OCI-LY1 (cell line): ENCODE measurements around the gene AQP1.

ENCODE experiments used
- H2AFZ ChIP-seq: fragments of 200-600 bp; sonication (generic), shearing (Covaris generic); 2 replicates; pipeline ENCODE4 v1.6.0; 2014; ENCODE audit warnings: antibody characterized with exemption, mild to moderate bottlenecking, low read length
- H3F3A ChIP-seq: fragments of 200-600 bp; sonication (generic), shearing (Covaris generic); 2 replicates; pipeline ENCODE4 v1.6.0; 2014; ENCODE audit warnings: mild to moderate bottlenecking, antibody characterized with exemption, low read length, moderate library complexity; ENCODE audit not compliant: insufficient read depth
- H3K27ac ChIP-seq: fragments of 200-600 bp; sonication (generic); 2 replicates; pipeline ENCODE4 v1.5.1; 2014; ENCODE audit warnings: low read length, mixed run types, mild to moderate bottlenecking, low read depth; ENCODE audit not compliant: poor library complexity, severe bottlenecking
- H3K27me3 ChIP-seq: fragments of 200-600 bp; sonication (generic); 2 replicates; pipeline ENCODE4 v1.6.0; 2014; ENCODE audit warnings: antibody characterized with exemption, mild to moderate bottlenecking, low read length, moderate library complexity; ENCODE audit not compliant: insufficient read depth
- H3K36me3 ChIP-seq: fragments of 200-600 bp; sonication (generic); 2 replicates; pipeline ENCODE4 v1.6.1; 2014; ENCODE audit warnings: mild to moderate bottlenecking, antibody characterized with exemption, low read length, moderate library complexity, mixed read lengths; ENCODE audit not compliant: insufficient read depth
- H3K4me1 ChIP-seq: fragments of 200-600 bp; sonication (generic); 2 replicates; pipeline ENCODE4 v1.5.1; 2014; ENCODE audit warnings: mild to moderate bottlenecking, low read length, moderate library complexity; ENCODE audit not compliant: insufficient read depth, severe bottlenecking
- H3K4me2 ChIP-seq: fragments of 200-600 bp; sonication (generic), shearing (Covaris generic); 2 replicates; pipeline ENCODE4 v1.6.1; 2014; ENCODE audit warnings: low read length
- H3K4me3 ChIP-seq: fragments of 200-600 bp; sonication (generic); 2 replicates; pipeline ENCODE4 v1.5.1; 2014; ENCODE audit warnings: low read length, low read depth, mild to moderate bottlenecking, mixed read lengths; ENCODE audit not compliant: poor library complexity, severe bottlenecking
- H3K79me2 ChIP-seq: fragments of 200-600 bp; shearing (Covaris generic); 2 replicates; pipeline ENCODE4 v1.6.1; 2016; ENCODE audit warnings: mixed run types, low read length, mixed read lengths; ENCODE audit not compliant: insufficient read depth
- H3K9ac ChIP-seq: fragments of 200-600 bp; sonication (generic), shearing (Covaris generic); 2 replicates; pipeline ENCODE4 v1.6.1; 2014; ENCODE audit warnings: mild to moderate bottlenecking, low read length, mixed read lengths
- H3K9me2 ChIP-seq: fragments of 200-600 bp; sonication (generic), shearing (Covaris generic); 2 replicates; pipeline ENCODE4 v1.6.1; 2014; ENCODE audit warnings: low read depth, mild to moderate bottlenecking, low read length, mixed read lengths
- H3K9me3 ChIP-seq: fragments of 200-600 bp; shearing (Covaris generic); 2 replicates; pipeline ENCODE4 v1.6.1; 2014; ENCODE audit warnings: low read length, mixed read lengths
- H4K20me1 ChIP-seq: fragments of 200-600 bp; sonication (generic), shearing (Covaris generic); 2 replicates; pipeline ENCODE4 v1.6.0; 2016; ENCODE audit warnings: mild to moderate bottlenecking, low read length; ENCODE audit not compliant: insufficient read depth
- EZH2 ChIP-seq: fragments of 200-600 bp; sonication (generic), shearing (Covaris generic); IDR thresholded peaks from 2 replicates; pipeline ENCODE4 v1.8.0; 2017; ENCODE audit warnings: borderline replicate concordance, mixed run types, mild to moderate bottlenecking, antibody characterized with exemption, low read length, moderate library complexity, mixed read lengths
- TF ChIP-seq, protein P1 (sequence below): fragments of 200-600 bp; sonication (generic), shearing (Covaris generic); IDR thresholded peaks from 2 replicates; pipeline ENCODE4 v1.5.1; 2017; ENCODE audit warnings: mild to moderate bottlenecking, antibody characterized with exemption, low read length, moderate library complexity, mixed read lengths

AQP1 gene

DNA sequence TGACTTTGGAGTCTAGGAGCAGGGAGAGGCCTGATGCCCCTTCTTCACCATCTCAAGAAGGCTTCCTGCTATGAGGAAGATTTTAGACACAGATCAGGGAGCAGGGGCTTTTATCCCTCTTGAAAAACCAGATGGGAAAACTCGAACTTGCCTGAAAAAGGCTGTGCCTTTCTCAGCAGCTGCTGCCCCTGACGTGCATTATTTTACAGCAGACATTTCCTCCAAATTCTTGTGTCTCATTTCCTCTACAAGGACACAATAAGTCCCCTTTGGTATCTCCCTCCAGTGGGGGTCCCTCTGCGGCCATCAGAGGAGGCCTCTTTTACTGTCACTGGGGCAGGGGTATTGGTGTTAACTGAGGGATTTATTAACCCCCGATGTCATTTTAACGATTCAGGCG lies 38.0 kb upstream of the AQP1 start:
- Histone ChIP-seq H3K4me3 (no peak overlapping the region), H4K20me1 (no peaks in the 10 kb centered on the region), H2AFZ (no peak overlapping the region), H3K9me2 (no peaks in the 10 kb centered on the region), H3K27ac (no peak overlapping the region), H3F3A (no peaks in the 10 kb centered on the region), H3K36me3 (no peaks in the 10 kb centered on the region), H3K4me1 (no peaks in the 10 kb centered on the region), H3K79me2 (no peaks in the 10 kb centered on the region), H3K9ac (no peak overlapping the region), H3K9me3 (no peaks in the 10 kb centered on the region), H3K27me3 (peaks cover 9% of the 10 kb centered on the region; the same call in 1 of the 2 replicates), H3K4me2 (no peak overlapping the region)
- no peak for TF ChIP-seq EZH2
- TF ChIP-seq, protein P1, sequence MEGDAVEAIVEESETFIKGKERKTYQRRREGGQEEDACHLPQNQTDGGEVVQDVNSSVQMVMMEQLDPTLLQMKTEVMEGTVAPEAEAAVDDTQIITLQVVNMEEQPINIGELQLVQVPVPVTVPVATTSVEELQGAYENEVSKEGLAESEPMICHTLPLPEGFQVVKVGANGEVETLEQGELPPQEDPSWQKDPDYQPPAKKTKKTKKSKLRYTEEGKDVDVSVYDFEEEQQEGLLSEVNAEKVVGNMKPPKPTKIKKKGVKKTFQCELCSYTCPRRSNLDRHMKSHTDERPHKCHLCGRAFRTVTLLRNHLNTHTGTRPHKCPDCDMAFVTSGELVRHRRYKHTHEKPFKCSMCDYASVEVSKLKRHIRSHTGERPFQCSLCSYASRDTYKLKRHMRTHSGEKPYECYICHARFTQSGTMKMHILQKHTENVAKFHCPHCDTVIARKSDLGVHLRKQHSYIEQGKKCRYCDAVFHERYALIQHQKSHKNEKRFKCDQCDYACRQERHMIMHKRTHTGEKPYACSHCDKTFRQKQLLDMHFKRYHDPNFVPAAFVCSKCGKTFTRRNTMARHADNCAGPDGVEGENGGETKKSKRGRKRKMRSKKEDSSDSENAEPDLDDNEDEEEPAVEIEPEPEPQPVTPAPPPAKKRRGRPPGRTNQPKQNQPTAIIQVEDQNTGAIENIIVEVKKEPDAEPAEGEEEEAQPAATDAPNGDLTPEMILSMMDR: no peak

DNA sequence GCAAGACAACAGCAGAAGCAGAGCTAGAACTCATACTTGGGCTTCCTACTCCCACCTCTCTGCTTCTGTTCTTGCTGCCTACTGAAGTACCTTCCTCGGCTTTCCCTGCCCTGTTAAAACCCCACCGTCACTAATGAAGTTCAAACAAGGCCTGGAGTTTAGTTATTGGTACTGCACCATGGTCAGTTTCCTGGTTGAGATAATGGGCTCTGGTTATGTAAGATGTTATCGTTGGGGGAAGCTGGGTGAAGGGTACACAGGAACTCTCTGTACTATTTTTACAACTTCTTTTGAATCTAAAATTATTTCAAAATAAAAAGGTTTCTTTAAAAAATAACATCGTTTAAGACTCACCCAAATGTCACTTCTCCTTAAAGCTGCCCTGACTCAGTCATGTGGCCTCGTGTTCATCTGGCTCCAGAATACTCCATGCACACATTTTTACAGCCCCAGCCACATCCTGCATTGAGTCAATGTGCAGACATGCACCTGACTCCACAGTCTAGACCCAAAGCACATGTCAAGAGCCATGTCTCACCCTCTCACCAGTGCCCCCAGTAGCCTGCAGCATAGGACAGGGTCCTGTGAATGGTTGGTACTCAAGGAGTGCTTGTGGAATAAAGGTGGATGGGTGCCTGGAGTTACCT lies 36.9 kb upstream of the AQP1 start:
- H3K79me2 ChIP-seq: no peaks in the 10 kb centered on the region
- no peaks in the 10 kb centered on the region for H3K4me1 ChIP-seq
- H3K9ac ChIP-seq: no peak overlapping the region
- no peaks in the 10 kb centered on the region for H3K36me3 ChIP-seq
- H3F3A ChIP-seq: no peaks in the 10 kb centered on the region
- no peak for TF ChIP-seq EZH2
- TF ChIP-seq, protein P1: no peak
- H3K4me2 ChIP-seq: no peak overlapping the region
- H3K27ac ChIP-seq: no peak overlapping the region
- H3K9me2 ChIP-seq: no peaks in the 10 kb centered on the region
- H4K20me1 ChIP-seq: no peaks in the 10 kb centered on the region
- no peak overlapping the region for H3K4me3 ChIP-seq
- no peak overlapping the region for H2AFZ ChIP-seq
- H3K9me3 ChIP-seq: no peaks in the 10 kb centered on the region
- peaks cover 9% of the 10 kb centered on the region; the same call in 1 of the 2 replicates for H3K27me3 ChIP-seq

DNA sequence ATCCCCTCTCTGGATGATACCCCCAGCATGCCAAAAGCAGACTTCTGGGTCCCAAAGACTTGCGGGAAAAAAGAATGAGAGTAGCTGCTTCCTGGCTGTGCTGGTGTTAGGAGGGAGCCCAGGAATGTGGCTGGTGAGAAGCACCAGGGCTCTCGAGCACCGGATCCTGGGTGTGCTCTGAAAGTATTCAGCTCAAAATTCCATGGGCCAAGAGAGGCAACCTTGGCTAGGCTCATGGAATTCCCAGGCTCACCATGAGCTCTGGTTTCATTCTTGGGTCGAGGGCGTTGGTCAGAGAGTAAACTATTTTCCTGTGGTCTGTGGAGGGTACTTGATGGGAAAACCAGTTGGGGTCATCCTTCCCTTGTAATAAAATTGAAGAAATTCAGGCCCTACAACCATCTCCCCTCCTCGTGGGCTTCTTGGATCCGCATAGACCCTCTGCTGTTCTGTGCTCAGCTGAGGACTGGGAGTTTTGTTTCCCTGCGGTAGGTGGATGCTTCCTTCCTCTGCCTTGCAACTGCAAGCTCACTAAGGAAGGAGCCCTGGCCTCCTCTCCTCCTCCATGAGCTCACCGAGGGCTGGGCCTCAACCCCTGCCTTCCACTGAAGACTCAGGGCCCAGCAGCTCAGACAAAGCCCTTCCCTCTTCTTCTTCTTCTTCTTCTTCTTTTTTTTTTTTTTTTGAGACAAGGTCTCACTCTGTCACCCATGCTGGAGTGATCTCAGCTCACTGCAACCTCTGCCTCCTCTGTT lies 34.5 kb upstream of the AQP1 start:
- Histone ChIP-seq H3K4me1 (no peaks in the 10 kb centered on the region), H3K27me3 (peaks cover 9% of the 10 kb centered on the region; the same call in 1 of the 2 replicates), H3K9me2 (no peaks in the 10 kb centered on the region), H3K4me3 (no peak overlapping the region), H3K9me3 (no peaks in the 10 kb centered on the region), H3K79me2 (no peaks in the 10 kb centered on the region), H3K4me2 (no peak overlapping the region), H3F3A (no peaks in the 10 kb centered on the region), H2AFZ (no peak overlapping the region), H3K36me3 (no peaks in the 10 kb centered on the region), H4K20me1 (no peaks in the 10 kb centered on the region), H3K27ac (no peak overlapping the region), H3K9ac (no peak overlapping the region)
- TF ChIP-seq, protein P1: no peak
- no peak for TF ChIP-seq EZH2
